ENCODE data around the gene BID.

Gene BID

GRCh38 chr22:17751596-17751995 lies 22.7 kb downstream of the BID start:
- TF ChIP-seq FOXP2 (optimal IDR thresholded peaks at IDR 0.05; ENCODE audit: borderline replicate concordance, extremely low read depth, extremely low read length, insufficient read depth) (no peak), TAF1 (IDR thresholded peaks at IDR 0.05; ENCODE audit: borderline replicate concordance, insufficient read depth, low read length) (no peak), REST (IDR thresholded peaks at IDR 0.05; ENCODE audit: insufficient read depth in 1 of 2, low read depth in 2 of 2, low read length in 2 of 2) (no peak), SIN3A (IDR thresholded peaks at IDR 0.05; ENCODE audit: borderline replicate concordance, insufficient read depth, low read length) (no peak), POLR2AphosphoS5 (IDR thresholded peaks at IDR 0.05; ENCODE audit: low read depth, low read length) (no peak)

GRCh38 chr22:17749605-17750395 lies 24.5 kb downstream of the BID start:
- no peak for TF ChIP-seq REST (IDR thresholded peaks at IDR 0.05; ENCODE audit: insufficient read depth in 1 of 2, low read depth in 2 of 2, low read length in 2 of 2)
- no peak for TF ChIP-seq FOXP2 (optimal IDR thresholded peaks at IDR 0.05; ENCODE audit: borderline replicate concordance, extremely low read depth, extremely low read length, insufficient read depth)
- no peak for TF ChIP-seq TAF1 (IDR thresholded peaks at IDR 0.05; ENCODE audit: borderline replicate concordance, insufficient read depth, low read length)
- TF ChIP-seq SIN3A (IDR thresholded peaks at IDR 0.05; ENCODE audit: borderline replicate concordance, insufficient read depth, low read length), result no peak
- TF ChIP-seq POLR2AphosphoS5 (IDR thresholded peaks at IDR 0.05; ENCODE audit: low read depth, low read length), result no peak

- TF ChIP-seq TAF1 (IDR thresholded peaks at IDR 0.05; ENCODE audit: borderline replicate concordance, insufficient read depth, low read length), result no peak
- no peak for TF ChIP-seq POLR2AphosphoS5 (IDR thresholded peaks at IDR 0.05; ENCODE audit: low read depth, low read length)
- no peak for TF ChIP-seq SIN3A (IDR thresholded peaks at IDR 0.05; ENCODE audit: borderline replicate concordance, insufficient read depth, low read length)
- TF ChIP-seq REST (IDR thresholded peaks at IDR 0.05; ENCODE audit: insufficient read depth in 1 of 2, low read depth in 2 of 2, low read length in 2 of 2), result no peak
- no peak for TF ChIP-seq FOXP2 (optimal IDR thresholded peaks at IDR 0.05; ENCODE audit: borderline replicate concordance, extremely low read depth, extremely low read length, insufficient read depth)
Measured at GRCh38 chr22:17748555-17749353, 25.5 kb downstream of the BID start.

- TF ChIP-seq TAF1 (IDR thresholded peaks at IDR 0.05; ENCODE audit: borderline replicate concordance, insufficient read depth, low read length) (no peak), POLR2AphosphoS5 (IDR thresholded peaks at IDR 0.05; ENCODE audit: low read depth, low read length) (no peak), REST (IDR thresholded peaks at IDR 0.05; ENCODE audit: insufficient read depth in 1 of 2, low read depth in 2 of 2, low read length in 2 of 2) (no peak), SIN3A (IDR thresholded peaks at IDR 0.05; ENCODE audit: borderline replicate concordance, insufficient read depth, low read length) (no peak), FOXP2 (optimal IDR thresholded peaks at IDR 0.05; ENCODE audit: borderline replicate concordance, extremely low read depth, extremely low read length, insufficient read depth) (no peak)
Measured at GRCh38 chr22:17746916-17747315, 27.4 kb downstream of the BID start.
